SH-SY5Y (cell line): ENCODE results near the gene DAP.

Source experiments
- GATA2 ChIP-seq: IDR thresholded peaks from 2 replicates; pipeline ENCODE4 v1.6.1; 2011; ENCODE audit warnings: mild to moderate bottlenecking, low read depth, low read length
- GATA3 ChIP-seq: IDR thresholded peaks from 2 replicates; pipeline ENCODE4 v1.6.1; 2011; ENCODE audit warnings: low read depth, mild to moderate bottlenecking, low read length, moderate library complexity

GRCh38 chr5:10726179-10726912 lies 34.7 kb downstream of the DAP start:
- TF ChIP-seq GATA3 = no peak
- TF ChIP-seq GATA2 = no peak
